Measurements from ENCODE around the gene AHNAK2. TPM values are rescaled to one million over a fixed set of nuclear protein-coding genes. Genes with fewer than 3 reads are reported as not detected.
"Not testable (repeated sequence)": the region's sequence is repeated elsewhere in the genome, so short reads cannot be mapped to it uniquely, and the experiment has no call there.

Gene AHNAK2
- total RNA-seq, result under 1 TPM; 0.06 TPM

GRCh38 chr14:104977681-104978653 lies at the start of gene AHNAK2:
TSS of gene AHNAK2 (minus strand) at chr14:104978374. CDS start at chr14:104978237, 137 bp downstream.
- peak; percentile 65 for DNase-seq
- Mint-ChIP-seq H3K4me1 (peaks cover 11% of the 10 kb centered on the region), H3K36me3 (no peaks in the 10 kb centered on the region), H3K9me3 (no peaks in the 10 kb centered on the region), H3K4me3 (peak within 1 kb of the TSS; percentile 77), H3K27me3 (peaks cover 30% of the 10 kb centered on the region), H3K27ac (no peak within 1 kb of the TSS)
- POLR2A ChIA-PET, result no interaction called here
- ATAC-seq (ENCODE audit: low read depth), result peak; percentile 59

- H3K27me3 Mint-ChIP-seq; ATAC-seq (ENCODE audit: low read depth); H3K4me3 Mint-ChIP-seq; H3K27ac Mint-ChIP-seq; DNase-seq; POLR2A ChIA-PET; H3K4me1 Mint-ChIP-seq; H3K36me3 Mint-ChIP-seq; H3K9me3 Mint-ChIP-seq: not testable (repeated sequence)
These were observed 49.5 kb upstream of the AHNAK2 start for GRCh38 chr14:105027718-105028117.

GRCh38 chr14:105026802-105027563 lies 48.8 kb upstream of the AHNAK2 start:
- peaks cover 1% of the 10 kb centered on the region for H3K9me3 Mint-ChIP-seq
- H3K4me3 Mint-ChIP-seq, result no peak overlapping the region
- ATAC-seq (ENCODE audit: low read depth), result peak; percentile 38
- POLR2A ChIA-PET, result no interaction called here
- H3K36me3 Mint-ChIP-seq, result peaks cover 2% of the 10 kb centered on the region
- DNase-seq, result no peak
- H3K4me1 Mint-ChIP-seq, result peaks cover 6% of the 10 kb centered on the region
- no peak overlapping the region for H3K27ac Mint-ChIP-seq
- H3K27me3 Mint-ChIP-seq, result no peaks in the 10 kb centered on the region

- peaks cover 1% of the 10 kb centered on the region for H3K9me3 Mint-ChIP-seq
- H3K27ac Mint-ChIP-seq, result peak overlapping the region; percentile 34
- peaks cover 2% of the 10 kb centered on the region for H3K36me3 Mint-ChIP-seq
- H3K4me3 Mint-ChIP-seq, result no peak overlapping the region
- POLR2A ChIA-PET, result no interaction called here
- ATAC-seq (ENCODE audit: low read depth) (no peak), DNase-seq (no peak)
- peaks cover 11% of the 10 kb centered on the region for H3K4me1 Mint-ChIP-seq
- no peaks in the 10 kb centered on the region for H3K27me3 Mint-ChIP-seq
These were observed 48.0 kb upstream of the AHNAK2 start for GRCh38 chr14:105026033-105026785.

- Mint-ChIP-seq H3K9me3 (peaks cover 1% of the 10 kb centered on the region), H3K4me1 (peaks cover 11% of the 10 kb centered on the region), H3K27me3 (no peaks in the 10 kb centered on the region), H3K27ac (no peak overlapping the region), H3K36me3 (peaks cover 2% of the 10 kb centered on the region), H3K4me3 (no peak overlapping the region)
- POLR2A ChIA-PET, result no interaction called here
- ATAC-seq (ENCODE audit: low read depth) (no peak), DNase-seq (no peak)
These were observed 47.3 kb upstream of the AHNAK2 start for GRCh38 chr14:105025429-105025828.

GRCh38 chr14:105023791-105024480 lies 45.8 kb upstream of the AHNAK2 start:
- Mint-ChIP-seq H3K9me3 (peaks cover 1% of the 10 kb centered on the region), H3K36me3 (peaks cover 14% of the 10 kb centered on the region), H3K27me3 (no peaks in the 10 kb centered on the region), H3K4me1 (peaks cover 17% of the 10 kb centered on the region), H3K4me3 (no peak overlapping the region), H3K27ac (no peak overlapping the region)
- ATAC-seq (ENCODE audit: low read depth) (no peak), DNase-seq (no peak)
- POLR2A ChIA-PET, result no interaction called here

- ATAC-seq (ENCODE audit: low read depth), result no peak
- POLR2A ChIA-PET, result no interaction called here
- Mint-ChIP-seq H3K27ac (no peak overlapping the region), H3K4me1 (peaks cover 21% of the 10 kb centered on the region), H3K27me3 (no peaks in the 10 kb centered on the region), H3K9me3 (peaks cover 1% of the 10 kb centered on the region), H3K4me3 (no peak overlapping the region), H3K36me3 (peaks cover 17% of the 10 kb centered on the region)
- DNase-seq, result no peak
These were observed 45.0 kb upstream of the AHNAK2 start for GRCh38 chr14:105023144-105023543.

- DNase-seq, result no peak
- POLR2A ChIA-PET, result interaction anchor here (0.7 to 1.9 kb wide), 4 partner anchors 9 to 290 kb away, joined by 3 to 7 read pairs (median 6); no protein-coding TSS in a partner anchor
- Mint-ChIP-seq H3K4me1 (peaks cover 25% of the 10 kb centered on the region), H3K27me3 (no peaks in the 10 kb centered on the region), H3K9me3 (peaks cover 1% of the 10 kb centered on the region), H3K4me3 (peak overlapping the region; percentile 85), H3K27ac (no peak overlapping the region), H3K36me3 (peaks cover 20% of the 10 kb centered on the region)
- no peak for ATAC-seq (ENCODE audit: low read depth)
These were observed 44.1 kb upstream of the AHNAK2 start for GRCh38 chr14:105022276-105022670.

- no peak for DNase-seq
- POLR2A ChIA-PET, result interaction anchor here (0.7 to 3.7 kb wide), 12 partner anchors 10 to 468 kb away, joined by 3 to 24 read pairs (median 6); partner anchors contain the start of genes CLBA1 and GPR132
- Mint-ChIP-seq H3K27me3 (no peaks in the 10 kb centered on the region), H3K9me3 (peaks cover 1% of the 10 kb centered on the region), H3K4me1 (peaks cover 28% of the 10 kb centered on the region), H3K27ac (peak overlapping the region; percentile 72), H3K4me3 (peak overlapping the region; percentile 85), H3K36me3 (peaks cover 19% of the 10 kb centered on the region)
- no peak for ATAC-seq (ENCODE audit: low read depth)
These were observed 43.6 kb upstream of the AHNAK2 start for GRCh38 chr14:105021656-105022275.

- Mint-ChIP-seq H3K27me3 (no peaks in the 10 kb centered on the region), H3K27ac (peak within 1 kb of the TSS; percentile 85), H3K9me3 (no peaks in the 10 kb centered on the region), H3K4me1 (peaks cover 32% of the 10 kb centered on the region), H3K4me3 (peak within 1 kb of the TSS; percentile 93), H3K36me3 (peaks cover 26% of the 10 kb centered on the region)
- peak; percentile 90 for ATAC-seq (ENCODE audit: low read depth)
- peak; percentile 99 for DNase-seq
- POLR2A ChIA-PET, result interaction anchor here (0.5 to 3.7 kb wide), 22 partner anchors 10 to 469 kb away, joined by 3 to 24 read pairs (median 4); partner anchors contain the start of genes CLBA1, GPR132 and SIVA1
These were observed 42.9 kb upstream of the AHNAK2 start, which contains the start of gene CDCA4 for GRCh38 chr14:105020815-105021655. TSS of gene CDCA4 (minus strand) at chr14:105021083. CDS start at chr14:105011929, 9,154 bp downstream.

Data from activated naive CD8-positive, alpha-beta T cell treated with anti-CD3 and anti-CD28 coated beads, Interleukin-2, amount 10 ng/mL, durations not matched to agents 7 days and 5 days (primary cell).